GM12878 (cell line): ENCODE data around the gene NRG3.

Experiments
- CEBPB ChIP-seq, 2 experiments: fragments of 150-350 bp in 1 of 2; IDR thresholded peaks; 2 replicates each; pipeline ENCODE4 v1.6.1; 2012 to 2014; ENCODE audit warnings: low read depth in 2 of 2, low read length in 2 of 2, borderline replicate concordance in 1 of 2, inconsistent platforms in 1 of 2
- MTA3 ChIP-seq: IDR thresholded peaks from 2 replicates; pipeline ENCODE4 v1.6.1; 2012; ENCODE audit warnings: low read length, inconsistent platforms, borderline replicate concordance
- TF ChIP-seq, protein P1 (sequence below): IDR thresholded peaks from 2 replicates; pipeline ENCODE4 v1.6.1; 2012; ENCODE audit warnings: low read depth, low read length, improper control_type of control experiment

GRCh38 chr10:82865366-82865765 is 990.4 kb downstream of the NRG3 start:
- TF ChIP-seq, protein P1, sequence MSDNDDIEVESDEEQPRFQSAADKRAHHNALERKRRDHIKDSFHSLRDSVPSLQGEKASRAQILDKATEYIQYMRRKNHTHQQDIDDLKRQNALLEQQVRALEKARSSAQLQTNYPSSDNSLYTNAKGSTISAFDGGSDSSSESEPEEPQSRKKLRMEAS: no peak
- no peak for TF ChIP-seq CEBPB (IDR thresholded peaks at IDR 0.05; ENCODE audit: borderline replicate concordance in 1 of 2, low read depth in 2 of 2, low read length in 2 of 2)
- TF ChIP-seq MTA3: no peak
